ENCODE data around the gene CCNF. TPM values are rescaled to one million over a fixed set of nuclear protein-coding genes. Genes with fewer than 3 reads are reported as not detected.

CCNF gene
- polyA plus RNA-seq, 1 donor (not counting 4 experiments of a cell fraction or from before 2014, with no cell fraction given), result 3.5 TPM

DNA sequence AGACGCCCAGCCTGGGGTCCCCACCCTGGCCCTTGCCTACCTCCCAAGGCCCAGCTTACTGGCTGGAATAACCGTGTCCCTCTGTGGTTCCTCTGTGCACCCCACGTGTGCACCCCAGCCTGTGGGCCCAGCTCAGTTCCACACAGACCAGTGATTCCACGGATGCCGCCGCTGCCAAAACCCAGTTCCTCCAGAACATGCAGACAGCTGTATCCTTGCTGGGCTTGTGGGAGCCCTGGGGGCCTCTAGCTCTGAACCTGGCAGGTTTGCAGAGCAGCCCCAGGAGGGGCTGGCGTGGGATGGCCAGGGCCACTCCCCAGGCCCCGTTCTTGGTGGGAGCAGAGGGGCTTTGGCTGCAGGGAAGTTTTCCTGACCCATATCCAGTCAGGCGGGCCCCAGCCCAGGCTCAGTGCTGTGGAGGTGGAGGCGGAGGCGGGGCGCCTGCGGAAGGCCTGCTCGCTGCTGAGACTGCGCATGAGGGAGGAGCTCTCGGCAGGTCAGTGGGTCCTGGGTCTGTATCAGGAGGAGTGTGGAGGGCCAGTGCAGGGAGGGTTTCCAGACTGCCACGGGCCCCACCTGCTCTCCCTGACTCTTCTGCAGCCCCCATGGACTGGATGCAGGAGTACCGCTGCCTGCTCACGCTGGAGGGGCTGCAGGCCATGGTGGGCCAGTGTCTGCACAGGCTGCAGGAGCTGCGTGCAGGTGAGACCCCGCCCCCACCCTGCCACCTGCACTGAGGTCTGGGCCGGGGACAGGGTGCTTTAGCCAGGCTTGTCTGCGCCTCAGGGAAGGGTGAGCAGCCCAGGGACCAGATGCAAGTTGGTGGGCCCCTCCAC, 33.0 kb downstream of the CCNF start:
- Histone ChIP-seq H3K4me2 (ENCODE audit: control insufficient read depth, extremely low read depth, insufficient read depth, low read depth, low read length) (no peak overlapping the region), H3K9me3 (ENCODE audit: control insufficient read depth, low read depth, low read length) (no peaks in the 10 kb centered on the region), H3K4me1 (ENCODE audit: control insufficient read depth, extremely low read depth, insufficient read depth, low read length) (peaks cover 10% of the 10 kb centered on the region), H3K9me1 (ENCODE audit: control insufficient read depth, extremely low read depth, insufficient read depth, low read length) (no peaks in the 10 kb centered on the region), H4K20me1 (ENCODE audit: control insufficient read depth, extremely low read depth, insufficient read depth, low read length) (no peaks in the 10 kb centered on the region), H3K36me3 (ENCODE audit: control insufficient read depth in 2 of 2, extremely low read depth in 1 of 2, insufficient read depth in 2 of 2, low read length in 2 of 2) (peaks cover under 1% of the 10 kb centered on the region in 2 experiments), H3K4me3 (ENCODE audit: control insufficient read depth in 2 of 3, extremely low read depth in 1 of 3, insufficient read depth in 2 of 3, low read depth in 1 of 3, low read length in 3 of 3) (no peak overlapping the region), H3K27me3 (ENCODE audit: control insufficient read depth, extremely low read depth, insufficient read depth, low read length) (no peaks in the 10 kb centered on the region), H2AFZ (ENCODE audit: control insufficient read depth, low read length) (no peak overlapping the region), H3K79me2 (ENCODE audit: control insufficient read depth, insufficient read depth, low read length) (no peaks in the 10 kb centered on the region), H3K9ac (ENCODE audit: control insufficient read depth, extremely low read depth, insufficient read depth, low read length) (no peak overlapping the region), H3K27ac (ENCODE audit: control insufficient read depth, insufficient read depth, low read length) (no peak overlapping the region)
- TF ChIP-seq EZH2 (IDR thresholded peaks at IDR 0.05; ENCODE audit: low read length), result no peak
- TF ChIP-seq, protein P1, sequence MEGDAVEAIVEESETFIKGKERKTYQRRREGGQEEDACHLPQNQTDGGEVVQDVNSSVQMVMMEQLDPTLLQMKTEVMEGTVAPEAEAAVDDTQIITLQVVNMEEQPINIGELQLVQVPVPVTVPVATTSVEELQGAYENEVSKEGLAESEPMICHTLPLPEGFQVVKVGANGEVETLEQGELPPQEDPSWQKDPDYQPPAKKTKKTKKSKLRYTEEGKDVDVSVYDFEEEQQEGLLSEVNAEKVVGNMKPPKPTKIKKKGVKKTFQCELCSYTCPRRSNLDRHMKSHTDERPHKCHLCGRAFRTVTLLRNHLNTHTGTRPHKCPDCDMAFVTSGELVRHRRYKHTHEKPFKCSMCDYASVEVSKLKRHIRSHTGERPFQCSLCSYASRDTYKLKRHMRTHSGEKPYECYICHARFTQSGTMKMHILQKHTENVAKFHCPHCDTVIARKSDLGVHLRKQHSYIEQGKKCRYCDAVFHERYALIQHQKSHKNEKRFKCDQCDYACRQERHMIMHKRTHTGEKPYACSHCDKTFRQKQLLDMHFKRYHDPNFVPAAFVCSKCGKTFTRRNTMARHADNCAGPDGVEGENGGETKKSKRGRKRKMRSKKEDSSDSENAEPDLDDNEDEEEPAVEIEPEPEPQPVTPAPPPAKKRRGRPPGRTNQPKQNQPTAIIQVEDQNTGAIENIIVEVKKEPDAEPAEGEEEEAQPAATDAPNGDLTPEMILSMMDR (optimal IDR thresholded peaks at IDR 0.05 in 1 of 3, IDR thresholded peaks at IDR 0.05 in 1 of 3, conservative IDR thresholded peaks at IDR 0.05 in 1 of 3; ENCODE audit: extremely low read depth in 1 of 3, insufficient read depth in 2 of 3, low read length in 3 of 3), result no peak
- FAIRE-seq (no peak), DNase-seq (ENCODE audit: low read depth, low spot score) (no peak)
- dilution Hi-C loops (cut with MboI; ENCODE audit: extremely low pct_ligation_motif_present, low sequenced_read_pairs), result no loop called here

DNA sequence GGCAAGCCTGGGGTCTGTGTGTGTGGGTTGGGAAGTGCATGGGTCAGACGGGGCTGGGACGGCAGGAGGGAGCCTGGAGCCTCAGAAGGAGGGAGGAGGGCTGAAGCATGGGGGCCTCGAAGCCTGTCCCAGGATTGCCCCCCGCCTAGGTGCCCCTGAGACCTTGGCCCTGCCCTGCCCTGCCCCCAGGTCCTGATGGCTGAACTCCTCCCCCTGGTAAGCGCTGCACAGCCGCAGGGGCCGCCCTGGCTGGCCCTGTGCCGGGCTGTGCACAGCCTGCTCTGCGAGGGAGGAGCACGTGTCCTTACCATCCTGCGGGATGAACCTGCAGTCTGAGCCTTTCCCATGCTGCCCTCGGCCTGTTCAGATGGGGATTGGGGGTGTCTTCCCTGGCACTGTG, 35.1 kb downstream of the CCNF start:
- Histone ChIP-seq H4K20me1 (ENCODE audit: control insufficient read depth, extremely low read depth, insufficient read depth, low read length) (no peaks in the 10 kb centered on the region), H3K9me3 (ENCODE audit: control insufficient read depth, low read depth, low read length) (no peaks in the 10 kb centered on the region), H3K4me1 (ENCODE audit: control insufficient read depth, extremely low read depth, insufficient read depth, low read length) (peaks cover 12% of the 10 kb centered on the region), H3K4me3 (ENCODE audit: control insufficient read depth in 2 of 3, extremely low read depth in 1 of 3, insufficient read depth in 2 of 3, low read depth in 1 of 3, low read length in 3 of 3) (no peak overlapping the region), H3K27me3 (ENCODE audit: control insufficient read depth, extremely low read depth, insufficient read depth, low read length) (peaks cover 3% of the 10 kb centered on the region), H3K4me2 (ENCODE audit: control insufficient read depth, extremely low read depth, insufficient read depth, low read depth, low read length) (no peak overlapping the region), H3K9me1 (ENCODE audit: control insufficient read depth, extremely low read depth, insufficient read depth, low read length) (no peaks in the 10 kb centered on the region), H3K9ac (ENCODE audit: control insufficient read depth, extremely low read depth, insufficient read depth, low read length) (no peak overlapping the region), H3K36me3 (ENCODE audit: control insufficient read depth in 2 of 2, extremely low read depth in 1 of 2, insufficient read depth in 2 of 2, low read length in 2 of 2) (no peaks in the 10 kb centered on the region), H3K79me2 (ENCODE audit: control insufficient read depth, insufficient read depth, low read length) (no peaks in the 10 kb centered on the region), H2AFZ (ENCODE audit: control insufficient read depth, low read length) (no peak overlapping the region), H3K27ac (ENCODE audit: control insufficient read depth, insufficient read depth, low read length) (no peak overlapping the region)
- dilution Hi-C loops (cut with MboI; ENCODE audit: extremely low pct_ligation_motif_present, low sequenced_read_pairs), result no loop called here
- no peak for DNase-seq (ENCODE audit: low read depth, low spot score)
- no peak for TF ChIP-seq EZH2 (IDR thresholded peaks at IDR 0.05; ENCODE audit: low read length)
- TF ChIP-seq, protein P1 (optimal IDR thresholded peaks at IDR 0.05 in 1 of 3, IDR thresholded peaks at IDR 0.05 in 1 of 3, conservative IDR thresholded peaks at IDR 0.05 in 1 of 3; ENCODE audit: extremely low read depth in 1 of 3, insufficient read depth in 2 of 3, low read length in 3 of 3), result no peak
- no peak for FAIRE-seq

All from keratinocyte (primary cell).